Esophagus muscularis mucosa (tissue), 3 donors: Measurements from ENCODE around the gene KIFBP.

Experiments used
- CTCF ChIP-seq, 3 experiments: fragments of 200-600 bp in 2 of 3; fragments of 450-650 bp in 1 of 3; sonication (generic) in 2 of 3; IDR thresholded peaks; one replicate each; pipeline ENCODE4 v1.5.1; 2017 to 2019; ENCODE audit warnings: antibody characterized with exemption in 3 of 3, mild to moderate bottlenecking in 2 of 3, moderate library complexity in 1 of 3
- EP300 ChIP-seq: sonication (generic); formaldehyde crosslinking; IDR thresholded peaks from one replicate; pipeline ENCODE4 v1.6.1; 2017; ENCODE audit warnings: antibody characterized with exemption

DNA sequence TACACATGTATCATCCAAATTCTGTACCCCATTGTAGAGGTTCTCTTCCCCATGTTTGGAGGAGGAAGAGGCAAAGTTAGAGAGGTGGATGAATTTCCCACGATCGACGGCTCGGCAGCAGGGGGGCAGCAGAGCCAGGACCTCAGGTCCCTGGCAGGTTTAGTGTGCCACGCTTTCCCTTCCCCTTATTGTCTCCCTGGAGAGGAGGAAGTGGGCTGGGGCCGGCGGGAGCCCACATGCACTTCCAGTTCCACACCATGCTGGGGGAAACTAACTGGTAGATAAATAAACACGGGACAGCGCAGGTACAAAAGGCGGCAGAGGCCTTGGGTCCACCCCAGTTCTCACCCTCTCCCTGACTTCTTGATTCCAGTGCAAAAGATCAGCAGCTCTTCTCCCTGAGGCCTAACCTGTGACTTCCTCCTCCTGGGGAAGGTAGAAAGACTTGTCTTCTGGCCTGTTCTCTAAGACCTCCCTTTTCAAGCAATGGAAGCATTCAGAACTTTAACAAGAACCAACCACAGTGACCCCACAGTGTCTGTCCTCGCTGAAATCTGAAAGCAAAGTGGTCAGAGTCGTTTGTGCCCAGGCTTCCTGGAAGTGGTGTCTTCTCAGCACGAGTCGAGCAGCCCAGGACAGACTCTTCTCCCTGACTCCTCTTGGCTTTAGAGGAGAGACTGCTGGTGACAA, 68.8 kb downstream of the KIFBP start:
- TF ChIP-seq EP300, result no peak
- peak in 1 of 3 experiments; percentile 2 for TF ChIP-seq CTCF (IDR thresholded peaks at IDR 0.05)
